B cell (primary cell): ENCODE measurements around the gene PPP2R2D. TPM values are rescaled to one million over a fixed set of nuclear protein-coding genes. Genes with fewer than 3 reads are reported as not detected.

Source experiments
- ATAC-seq: fragments of 200-7000 bp; cut with Tn5 transposase; one replicate; pipeline ENCODE4 v1.10.0; 2021; ENCODE audit warnings: low read depth, mild to moderate bottlenecking, moderate number of reproducible peaks, moderate library complexity
- CTCF ChIA-PET: fragments of 350-600 bp; sonication (Branson Sonifier 250); formaldehyde crosslinking; loops from one replicate; lab custom pipeline; 2021; ENCODE audit warnings: antibody characterized with exemption, inconsistent platforms; lab: Charles Lee
- POLR2A ChIA-PET: fragments of 350-600 bp; sonication (Branson Sonifier 250); formaldehyde crosslinking; loops from one replicate; lab custom pipeline; 2021; ENCODE audit warnings: antibody characterized with exemption; lab: Charles Lee
- DNase-seq: peaks from one replicate; pipeline ENCODE4 v3.0.0; 2013
- H2AFZ ChIP-seq: 2 replicates; pipeline ENCODE4 v1.6.1; 2012; ENCODE audit warnings: mild to moderate bottlenecking, low read depth, low read length; ENCODE audit not compliant: insufficient read depth, poor library complexity, severe bottlenecking
- H3K27ac ChIP-seq, 2 donors: 1 replicate in 1 of 2; 2 replicates in 1 of 2; pipeline ENCODE4 v1.5.1; 2012 to 2013; ENCODE audit warnings: low read length in 2 of 2, mild to moderate bottlenecking in 2 of 2, moderate library complexity in 1 of 2
- H3K27me3 ChIP-seq, 4 experiments: fragments of 200-600 bp in 1 of 4; sonication (generic) in 1 of 4; replicated peaks in 1 of 4; 1 replicate in 2 of 4; 2 replicates in 2 of 4; pipeline versions ENCODE4 v1.6.1 to v1.7.0; 2013 to 2016; ENCODE audit warnings: low read length in 3 of 4, mild to moderate bottlenecking in 2 of 4, mixed read lengths in 1 of 4, moderate library complexity in 1 of 4; ENCODE audit not compliant: insufficient read depth in 4 of 4, control insufficient read depth in 3 of 4; ENCODE audit errors: control extremely low read depth in 1 of 4
- H3K36me3 ChIP-seq, 2 experiments: replicated peaks in 1 of 2; 1 replicate in 1 of 2; 2 replicates in 1 of 2; pipeline versions ENCODE4 v1.6.1 to v1.7.1; 2013; ENCODE audit warnings: low read length in 1 of 2; ENCODE audit not compliant: insufficient read depth in 2 of 2, control insufficient read depth in 1 of 2; ENCODE audit errors: control extremely low read depth in 1 of 2, extremely low read depth in 1 of 2
- H3K4me1 ChIP-seq, 2 donors: fragments of 200-600 bp in 1 of 2; sonication (generic) in 1 of 2; 1 replicate in 1 of 2; 2 replicates in 1 of 2; pipeline versions ENCODE4 v1.5.1 to v1.6.1; 2013 to 2017; ENCODE audit warnings: low read length in 2 of 2; ENCODE audit not compliant: control insufficient read depth in 2 of 2, insufficient read depth in 2 of 2
- H3K4me2 ChIP-seq: replicated peaks from 2 replicates; pipeline ENCODE3; 2012; ENCODE audit warnings: mild to moderate bottlenecking, low read depth, low read length; ENCODE audit not compliant: poor library complexity, severe bottlenecking
- H3K4me3 ChIP-seq, 5 experiments: fragments of 200-600 bp in 1 of 5; sonication (generic) in 1 of 5; 1 replicate in 3 of 5; 2 replicates in 2 of 5; pipeline versions ENCODE4 v1.5.1 to v1.7.0; 2011 to 2016; ENCODE audit warnings: low read length in 4 of 5, mild to moderate bottlenecking in 4 of 5, low read depth in 2 of 5, control low read depth in 1 of 5, moderate library complexity in 1 of 5; ENCODE audit not compliant: insufficient read depth in 1 of 5; ENCODE audit errors: control extremely low read depth in 1 of 5, extremely low read depth in 1 of 5
- H3K79me2 ChIP-seq: fragments of 200-600 bp; sonication (generic); one replicate; pipeline ENCODE4 v1.6.0; 2016; ENCODE audit warnings: low read length; ENCODE audit not compliant: control insufficient read depth, insufficient read depth
- H3K9ac ChIP-seq: fragments of 200-600 bp; sonication (generic); 2 replicates; pipeline ENCODE4 v1.6.1; 2017; ENCODE audit warnings: mild to moderate bottlenecking, low read length, moderate library complexity
- H3K9me3 ChIP-seq, 3 donors: one replicate each; pipeline versions ENCODE4 v1.6.1 to v1.7.1; 2013; ENCODE audit warnings: low read length in 2 of 3; ENCODE audit not compliant: control insufficient read depth in 2 of 3, insufficient read depth in 1 of 3; ENCODE audit errors: control extremely low read depth in 1 of 3
- H4K20me1 ChIP-seq: 2 replicates; pipeline ENCODE4 v1.6.0; 2012; ENCODE audit warnings: mild to moderate bottlenecking, low read length; ENCODE audit not compliant: insufficient read depth, control insufficient read depth, poor library complexity, severe bottlenecking
- H3K27ac Mint-ChIP-seq: one replicate; pipeline ENCODE4 v1.8.0; 2021; ENCODE audit warnings: mixed read lengths
- H3K27me3 Mint-ChIP-seq: one replicate; pipeline ENCODE4 v1.8.0; 2021; ENCODE audit warnings: mixed read lengths
- H3K4me1 Mint-ChIP-seq: one replicate; pipeline ENCODE4 v1.8.0; 2021; ENCODE audit warnings: mixed read lengths
- H3K4me3 Mint-ChIP-seq: one replicate; pipeline ENCODE4 v1.8.0; 2021; ENCODE audit warnings: mixed read lengths
- H3K9me3 Mint-ChIP-seq: one replicate; pipeline ENCODE4 v1.8.0; 2022; ENCODE audit warnings: mixed read lengths; ENCODE audit not compliant: insufficient read depth
- CTCF ChIP-seq: fragments of 200-600 bp; IDR thresholded peaks from one replicate; pipeline ENCODE4 v1.8.0; 2022; ENCODE audit warnings: antibody characterized with exemption, mild to moderate bottlenecking
- EZH2 ChIP-seq: IDR thresholded peaks from 2 replicates; pipeline ENCODE4 v1.6.1; 2012; ENCODE audit warnings: borderline replicate concordance, low read depth, mild to moderate bottlenecking, moderate library complexity, low read length; ENCODE audit not compliant: insufficient read depth, poor library complexity, severe bottlenecking
- WGBS: methylation state at CpG from one replicate; pipeline ENCODE4 v1.1.5; 2013; ENCODE audit warnings: missing lambda C conversion rate; ENCODE audit not compliant: insufficient coverage; 5-methylcytosine and 5-hydroxymethylcytosine counted together
- intact Hi-C: fragments of 100-400 bp; cut with micrococcal nuclease; formaldehyde crosslinking; loops from one replicate; pipeline ENCODE4 v1.10.0; 2022
- polyA plus RNA-seq: library from polyadenylated mRNA; depleted of rRNA; stranded (reverse); fragments of >200 nt; gene quantifications from 2 replicates; pipeline ENCODE4 v1.2.3, GENCODE V29; 2012
- total RNA-seq, 2 donors: library from RNA; stranded (reverse); fragments of 120-200 nt in 1 of 2; gene quantifications; 1 replicate in 1 of 2; 2 replicates in 1 of 2; pipeline versions ENCODE4 v1.2.3 to v1.2.4, GENCODE V29; 2013 to 2022

PPP2R2D gene
- total and polyA plus RNA-seq, 2 donors (not counting 1 experiment from before 2014, with no cell fraction given) = 25.8 to 45.6 TPM

- ChIA-PET POLR2A (no interaction called here), CTCF (interaction anchor here (0.7 kb wide), 1 partner anchor 11 kb away, joined by 3 read pairs; no protein-coding TSS in a partner anchor)
- no peak overlapping the region for H2AFZ ChIP-seq
- Mint-ChIP-seq H3K4me1 (peaks cover 6% of the 10 kb centered on the region), H3K9me3 (no peaks in the 10 kb centered on the region), H3K4me3 (no peak overlapping the region), H3K27me3 (peaks cover 31% of the 10 kb centered on the region), H3K27ac (no peak overlapping the region)
- H3K4me2 ChIP-seq = no peak overlapping the region
- H3K27ac ChIP-seq = no peak overlapping the region
- ATAC-seq (no peak), DNase-seq (no peak)
- no CpG with 5 or more reads among the region's 9 CpGs for WGBS
- H3K4me3 ChIP-seq = no peak overlapping the region
- H4K20me1 ChIP-seq = no peaks in the 10 kb centered on the region
- H3K9ac ChIP-seq = no peak overlapping the region
- peaks cover 3% of the 10 kb centered on the region for H3K79me2 ChIP-seq
- intact Hi-C loops = no loop called here
- H3K36me3 ChIP-seq = no peaks in the 10 kb centered on the region
- peaks cover 0 to 17% (median 5%) of the 10 kb centered on the region in 4 experiments for H3K27me3 ChIP-seq
- H3K4me1 ChIP-seq = peaks cover 6 to 7% of the 10 kb centered on the region in 2 donors
- no peak for TF ChIP-seq CTCF
- TF ChIP-seq EZH2 = no peak
- peaks cover 0 to 2% (median 0%) of the 10 kb centered on the region in 3 donors for H3K9me3 ChIP-seq
Observed at GRCh38 chr10:131896403-131896802, 4.4 kb upstream of the PPP2R2D start.

GRCh38 chr10:131897297-131897899, 3.4 kb upstream of the PPP2R2D start:
- DNase-seq (no peak), ATAC-seq (no peak)
- Histone ChIP-seq H3K4me2 (no peak overlapping the region), H3K27me3 (peaks cover 0 to 17% (median 5%) of the 10 kb centered on the region in 4 experiments), H3K9me3 (no peaks in the 10 kb centered on the region), H3K9ac (no peak overlapping the region), H3K27ac (no peak overlapping the region), H3K79me2 (peaks cover 13% of the 10 kb centered on the region), H3K4me1 (peaks cover 14 to 16% of the 10 kb centered on the region in 2 donors), H2AFZ (peak overlapping the region; percentile 22), H3K4me3 (no peak overlapping the region), H3K36me3 (no peaks in the 10 kb centered on the region), H4K20me1 (peaks cover 3% of the 10 kb centered on the region)
- Mint-ChIP-seq H3K27me3 (peaks cover 28% of the 10 kb centered on the region), H3K4me3 (no peak overlapping the region), H3K9me3 (no peaks in the 10 kb centered on the region), H3K4me1 (peaks cover 14% of the 10 kb centered on the region), H3K27ac (no peak overlapping the region)
- POLR2A ChIA-PET = no interaction called here
- TF ChIP-seq EZH2 = no peak
- no peak for TF ChIP-seq CTCF
- CTCF ChIA-PET = interaction anchor here (0.6 kb wide), 1 partner anchor 127 kb away, joined by 4 read pairs; no protein-coding TSS in a partner anchor
- WGBS = 29% methylated on average over 12 of the region's 14 CpGs
- intact Hi-C loops = no loop called here
